ENCODE results near the gene IMMP2L. TPM values are rescaled to one million over a fixed set of nuclear protein-coding genes. Genes with fewer than 3 reads are reported as not detected.

The IMMP2L gene
- polyA plus RNA-seq, 4 donors: 42.7 to 49.8 (median 45.0) TPM

GRCh38 chr7:111235709-111236108, 326.6 kb downstream of the IMMP2L start:
- no peak for DNase-seq (ENCODE audit: low read depth in 4 of 4, low spot score in 3 of 4)

GRCh38 chr7:111232249-111233084, 329.8 kb downstream of the IMMP2L start:
- DNase-seq (ENCODE audit: low read depth in 4 of 4, low spot score in 3 of 4): no peak

DNA sequence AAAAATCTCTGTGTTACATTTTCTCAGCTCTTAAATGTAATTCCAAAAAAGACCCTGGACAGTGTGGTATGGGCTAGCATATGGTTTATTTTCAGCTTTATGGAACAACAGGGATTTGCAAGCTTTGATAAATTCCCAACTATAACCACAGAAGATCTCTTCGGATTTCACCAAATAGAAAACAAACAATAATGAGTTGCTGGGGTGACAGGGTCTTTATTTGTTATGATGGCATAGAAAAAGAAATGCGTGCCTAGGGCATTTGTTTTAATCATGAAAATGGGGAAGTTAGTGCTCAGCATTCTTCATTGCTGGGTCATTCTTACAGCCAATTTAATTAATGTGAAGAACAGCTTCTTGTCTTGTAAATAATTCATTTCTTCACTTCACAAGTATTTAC, 332.4 kb downstream of the IMMP2L start:
- DNase-seq (ENCODE audit: low read depth in 4 of 4, low spot score in 3 of 4): no peak

- DNase-seq (ENCODE audit: low read depth in 4 of 4, low spot score in 3 of 4): no peak
Observed at GRCh38 chr7:111229181-111229740, 333.0 kb downstream of the IMMP2L start.

GRCh38 chr7:111228437-111228836, 333.9 kb downstream of the IMMP2L start:
- DNase-seq (ENCODE audit: low read depth in 4 of 4, low spot score in 3 of 4): no peak

DNA sequence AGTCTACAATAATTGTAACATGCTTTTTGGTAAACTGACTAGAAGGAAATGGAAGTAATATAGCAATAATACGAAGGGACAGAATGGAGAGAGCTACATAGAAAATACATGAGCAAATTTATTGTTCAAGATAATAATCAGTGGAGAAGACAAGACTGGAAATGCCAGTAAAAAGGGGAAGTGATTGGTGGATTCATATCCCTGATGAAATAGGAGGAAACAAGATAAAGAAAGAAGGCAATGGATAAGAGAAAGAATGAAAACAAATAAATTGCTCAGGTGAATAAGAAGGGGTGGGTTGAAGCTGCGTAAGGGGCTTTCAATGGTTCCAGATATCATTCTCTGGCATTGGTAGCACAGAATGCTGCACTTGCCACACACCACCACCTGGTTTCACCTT, 335.5 kb downstream of the IMMP2L start:
- DNase-seq (ENCODE audit: low read depth in 4 of 4, low spot score in 3 of 4): no peak

GRCh38 chr7:111224354-111225231, 337.7 kb downstream of the IMMP2L start:
- DNase-seq (ENCODE audit: low read depth in 4 of 4, low spot score in 3 of 4): no peak

- no peak for DNase-seq (ENCODE audit: low read depth in 4 of 4, low spot score in 3 of 4)
Observed at GRCh38 chr7:111223802-111224253, 338.5 kb downstream of the IMMP2L start.

- DNase-seq (ENCODE audit: low read depth in 4 of 4, low spot score in 3 of 4): no peak
Observed at GRCh38 chr7:111215550-111215949, 346.7 kb downstream of the IMMP2L start.

GRCh38 chr7:111212857-111213523, 349.3 kb downstream of the IMMP2L start:
- DNase-seq (ENCODE audit: low read depth in 4 of 4, low spot score in 3 of 4): no peak

GRCh38 chr7:111210996-111211395, 351.3 kb downstream of the IMMP2L start:
- DNase-seq (ENCODE audit: low read depth in 4 of 4, low spot score in 3 of 4): no peak

DNA sequence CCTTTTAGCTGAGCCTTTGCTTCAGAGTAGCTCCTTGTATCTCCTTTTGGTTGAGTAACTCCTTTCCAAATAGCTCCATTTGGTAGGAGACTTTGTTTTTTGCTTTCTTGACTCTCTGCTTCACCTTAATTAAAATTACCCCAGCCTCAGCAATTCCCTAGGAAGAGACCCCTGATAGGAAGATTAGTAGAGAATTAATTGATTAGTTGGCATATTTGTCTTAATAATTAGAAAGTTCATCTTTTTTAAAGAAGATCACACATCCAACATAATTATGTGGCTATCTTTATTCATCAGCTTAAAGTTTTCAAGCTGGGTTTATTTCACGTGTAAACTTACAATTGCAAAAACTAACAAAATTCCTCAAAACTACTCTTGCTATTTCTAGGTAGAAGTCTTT, 352.2 kb downstream of the IMMP2L start:
- DNase-seq (ENCODE audit: low read depth in 4 of 4, low spot score in 3 of 4): no peak

GRCh38 chr7:111205251-111205650, 357.0 kb downstream of the IMMP2L start:
- no peak for DNase-seq (ENCODE audit: low read depth in 4 of 4, low spot score in 3 of 4)

DNA sequence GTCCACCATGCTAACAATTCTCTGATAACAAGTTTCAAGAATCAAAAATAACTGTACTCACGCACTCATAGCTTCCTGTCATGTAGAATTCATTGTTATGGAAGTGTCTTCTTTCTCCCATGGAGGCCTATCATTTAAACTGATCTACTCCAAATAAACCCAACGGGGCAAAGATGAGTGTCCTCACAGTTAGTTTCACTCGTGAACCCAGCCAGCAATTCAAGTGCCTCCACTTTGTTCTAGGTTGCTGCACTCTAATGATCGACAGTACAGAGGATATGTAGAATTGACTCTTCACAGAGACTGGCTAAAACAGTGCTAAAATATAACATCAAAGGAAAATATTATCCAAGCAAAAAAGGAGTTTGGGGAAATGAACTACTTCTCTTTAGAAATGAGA, 360.0 kb downstream of the IMMP2L start:
- DNase-seq (ENCODE audit: low read depth in 4 of 4, low spot score in 3 of 4): no peak

DNA sequence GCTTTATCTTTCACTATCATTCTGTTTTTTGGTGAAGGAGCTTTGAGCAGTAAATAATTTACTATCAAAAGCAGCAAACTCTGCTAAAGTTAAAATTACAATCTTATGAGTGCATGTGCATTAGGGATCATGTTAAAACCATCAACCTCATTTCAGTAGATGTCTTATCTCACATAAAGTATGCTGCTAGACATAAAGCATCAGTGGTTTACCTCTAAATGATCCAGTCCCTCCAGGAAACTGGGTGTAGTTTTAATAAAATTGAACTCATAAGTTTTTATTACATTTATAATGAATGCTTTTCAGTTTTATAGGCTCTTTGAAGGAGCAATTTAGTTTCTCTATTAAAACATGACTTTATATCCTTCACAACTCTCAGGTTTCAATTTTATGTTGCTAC, 362.6 kb downstream of the IMMP2L start:
- DNase-seq (ENCODE audit: low read depth in 4 of 4, low spot score in 3 of 4): no peak

- DNase-seq (ENCODE audit: low read depth in 4 of 4, low spot score in 3 of 4): no peak
Observed at GRCh38 chr7:111198255-111198654, 364.0 kb downstream of the IMMP2L start.

DNA sequence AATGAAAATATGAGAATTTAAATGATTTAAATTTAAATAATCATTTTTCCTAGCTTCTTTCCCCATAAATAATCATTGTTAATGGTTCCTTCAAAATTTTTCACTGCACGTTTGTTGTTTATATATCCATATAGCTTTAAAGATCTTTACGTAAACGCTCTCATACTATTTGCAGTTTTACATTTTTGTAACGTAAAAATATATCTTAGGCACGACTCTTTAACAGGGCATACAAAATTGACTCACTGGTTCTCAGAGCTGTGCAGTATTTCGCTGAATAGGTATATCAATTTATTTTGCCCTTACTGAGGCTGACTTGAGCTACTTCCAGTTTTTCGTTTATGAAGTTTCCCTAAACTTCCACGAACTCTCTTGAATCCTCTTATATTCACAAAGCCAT, 365.6 kb downstream of the IMMP2L start:
- no peak for DNase-seq (ENCODE audit: low read depth in 4 of 4, low spot score in 3 of 4)

- DNase-seq (ENCODE audit: low read depth in 4 of 4, low spot score in 3 of 4): no peak
Observed at GRCh38 chr7:111192614-111193413, 369.5 kb downstream of the IMMP2L start.

GRCh38 chr7:111190804-111191203, 371.5 kb downstream of the IMMP2L start:
- no peak for DNase-seq (ENCODE audit: low read depth in 4 of 4, low spot score in 3 of 4)

GRCh38 chr7:111184987-111185386, 377.3 kb downstream of the IMMP2L start:
- DNase-seq (ENCODE audit: low read depth in 4 of 4, low spot score in 3 of 4): no peak

All from right renal pelvis (tissue), 4 donors.